ENCODE measurements around the gene DLG2.

The DLG2 gene

GRCh38 chr11:84775503-84775902 lies 851.6 kb downstream of the DLG2 start:
- no peak for DNase-seq (ENCODE audit: low read depth)
- no peak for TF ChIP-seq CTCF (IDR thresholded peaks at IDR 0.05; ENCODE audit: low read length, missing control alignments)
- no peak overlapping the region for H3K4me3 ChIP-seq (replicated peaks; ENCODE audit: low read depth, low read length)

- H3K4me3 ChIP-seq (replicated peaks; ENCODE audit: low read depth, low read length), result no peak overlapping the region
- TF ChIP-seq CTCF (IDR thresholded peaks at IDR 0.05; ENCODE audit: low read length, missing control alignments), result no peak
- DNase-seq (ENCODE audit: low read depth), result no peak
Measured at GRCh38 chr11:84763931-84764330, 863.2 kb downstream of the DLG2 start.

GRCh38 chr11:84757711-84758110 lies 869.4 kb downstream of the DLG2 start:
- no peak for TF ChIP-seq CTCF (IDR thresholded peaks at IDR 0.05; ENCODE audit: low read length, missing control alignments)
- no peak for DNase-seq (ENCODE audit: low read depth)
- H3K4me3 ChIP-seq (replicated peaks; ENCODE audit: low read depth, low read length), result no peak overlapping the region

- no peak for DNase-seq (ENCODE audit: low read depth)
Measured at GRCh38 chr11:84751371-84751770, 875.8 kb downstream of the DLG2 start.

GRCh38 chr11:84747871-84748270 lies 879.3 kb downstream of the DLG2 start:
- H3K4me3 ChIP-seq (replicated peaks; ENCODE audit: low read depth, low read length), result no peak overlapping the region
- no peak for DNase-seq (ENCODE audit: low read depth)
- no peak for TF ChIP-seq CTCF (IDR thresholded peaks at IDR 0.05; ENCODE audit: low read length, missing control alignments)

More at GRCh38 chr11:84751371-84751770, 875.8 kb downstream of the DLG2 start:
- H3K4me3 ChIP-seq (replicated peaks; ENCODE audit: low read depth, low read length), result no peak overlapping the region
- no peak for TF ChIP-seq CTCF (IDR thresholded peaks at IDR 0.05; ENCODE audit: low read length, missing control alignments)

- TF ChIP-seq CTCF (IDR thresholded peaks at IDR 0.05; ENCODE audit: low read length, missing control alignments), result no peak
- DNase-seq (ENCODE audit: low read depth), result no peak
- no peak overlapping the region for H3K4me3 ChIP-seq (replicated peaks; ENCODE audit: low read depth, low read length)
Measured at GRCh38 chr11:84740050-84740449, 887.1 kb downstream of the DLG2 start.

GRCh38 chr11:84724256-84724655 lies 902.9 kb downstream of the DLG2 start:
- no peak overlapping the region for H3K4me3 ChIP-seq (replicated peaks; ENCODE audit: low read depth, low read length)
- no peak for TF ChIP-seq CTCF (IDR thresholded peaks at IDR 0.05; ENCODE audit: low read length, missing control alignments)
- DNase-seq (ENCODE audit: low read depth), result no peak
